ENCODE measurements around the gene TMEFF2.
"Not testable (repeated sequence)": the region's sequence is repeated elsewhere in the genome, so short reads cannot be mapped to it uniquely, and the experiment has no call there.

TMEFF2 gene

DNA sequence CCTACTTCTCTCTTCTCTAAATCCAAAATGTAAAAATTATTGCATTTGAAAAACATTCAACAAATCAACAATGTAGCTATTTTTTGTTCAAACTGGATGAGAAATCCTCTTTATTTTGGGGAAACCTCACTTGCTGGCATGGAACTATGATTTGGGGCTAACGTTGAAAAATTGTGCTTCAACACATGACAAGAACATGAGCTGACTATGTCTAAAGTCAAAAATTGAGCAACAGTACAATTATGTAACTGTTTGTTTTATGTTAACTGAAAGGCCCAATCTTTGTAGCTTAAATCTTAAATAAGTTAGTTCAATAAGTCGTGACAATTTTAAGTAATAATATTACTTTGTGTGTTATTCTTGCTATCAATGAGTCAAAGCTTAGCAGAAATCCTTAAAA lies 67.3 kb downstream of the TMEFF2 start:
- no peak for DNase-seq (ENCODE audit: low spot score)

- DNase-seq (ENCODE audit: low spot score), result no peak
These were observed 67.8 kb downstream of the TMEFF2 start for GRCh38 chr2:192126912-192127311.

GRCh38 chr2:192126426-192126825 lies 68.3 kb downstream of the TMEFF2 start:
- no peak for DNase-seq (ENCODE audit: low spot score)

- no peak for DNase-seq (ENCODE audit: low spot score)
These were observed 70.2 kb downstream of the TMEFF2 start for GRCh38 chr2:192124571-192124970.

GRCh38 chr2:192123847-192124246 lies 70.9 kb downstream of the TMEFF2 start:
- DNase-seq (ENCODE audit: low spot score), result no peak

DNA sequence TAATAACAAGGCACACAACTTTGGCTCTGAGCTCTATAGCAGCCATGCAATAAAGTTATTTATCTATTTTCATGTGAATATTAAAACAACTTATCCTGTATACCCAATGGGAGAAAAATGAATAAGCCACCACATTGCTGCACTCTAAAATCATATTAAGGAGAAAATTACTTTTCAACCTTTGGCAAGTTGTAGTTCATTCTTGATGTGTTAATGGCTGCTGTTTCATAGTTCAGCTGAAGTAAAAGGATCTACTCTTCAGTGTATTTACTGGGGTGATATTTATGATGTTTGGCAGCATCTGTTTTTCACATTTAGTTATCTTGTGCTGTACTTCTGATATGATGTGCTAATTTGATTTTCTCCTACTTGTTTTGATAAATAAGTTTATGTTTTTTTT lies 71.8 kb downstream of the TMEFF2 start:
- DNase-seq (ENCODE audit: low spot score), result no peak

GRCh38 chr2:192122141-192122540 lies 72.6 kb downstream of the TMEFF2 start:
- DNase-seq (ENCODE audit: low spot score), result no peak

- no peak for DNase-seq (ENCODE audit: low spot score)
These were observed 75.2 kb downstream of the TMEFF2 start for GRCh38 chr2:192119536-192119935.

DNA sequence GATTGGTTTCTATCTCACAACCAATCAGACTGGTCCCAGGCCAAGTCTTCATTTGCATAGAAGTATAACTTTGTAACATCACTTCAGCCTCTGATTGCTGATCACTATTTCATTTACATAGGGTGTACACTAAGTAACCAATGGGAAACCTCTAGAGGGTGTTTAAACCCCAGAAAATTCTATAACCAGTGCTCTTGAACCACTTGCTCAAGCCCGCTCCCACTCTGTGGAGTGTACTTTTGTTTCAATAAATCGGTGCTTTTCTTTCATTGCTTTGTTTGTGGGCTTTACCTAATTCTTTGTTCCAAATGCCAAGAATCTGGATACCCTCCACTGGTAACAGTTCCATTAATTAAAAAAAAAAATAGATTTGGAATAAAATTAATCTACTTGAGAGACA lies 77.0 kb downstream of the TMEFF2 start:
- DNase-seq (ENCODE audit: low spot score), result no peak

DNA sequence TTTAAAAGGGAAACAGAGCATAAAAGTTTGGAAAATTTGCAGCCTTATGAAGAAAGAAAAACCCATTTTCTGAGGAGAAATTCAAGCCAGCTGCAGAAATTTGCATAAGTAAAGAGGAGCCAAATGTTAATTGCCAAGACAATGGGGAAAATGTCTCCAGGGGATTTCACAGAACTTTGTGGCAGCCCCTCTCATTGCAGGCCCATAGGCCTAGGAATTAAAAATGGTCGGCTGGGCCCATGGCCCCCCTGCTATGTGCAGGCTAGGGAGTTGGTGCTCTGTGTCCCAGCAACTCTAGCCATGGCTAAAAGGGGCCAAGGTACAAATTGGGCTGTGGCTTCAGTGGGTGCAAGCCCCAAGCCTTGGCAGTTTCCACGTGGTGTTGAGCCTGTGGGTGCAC lies 83.2 kb downstream of the TMEFF2 start:
- DNase-seq (ENCODE audit: low spot score), result not testable (repeated sequence)

DNA sequence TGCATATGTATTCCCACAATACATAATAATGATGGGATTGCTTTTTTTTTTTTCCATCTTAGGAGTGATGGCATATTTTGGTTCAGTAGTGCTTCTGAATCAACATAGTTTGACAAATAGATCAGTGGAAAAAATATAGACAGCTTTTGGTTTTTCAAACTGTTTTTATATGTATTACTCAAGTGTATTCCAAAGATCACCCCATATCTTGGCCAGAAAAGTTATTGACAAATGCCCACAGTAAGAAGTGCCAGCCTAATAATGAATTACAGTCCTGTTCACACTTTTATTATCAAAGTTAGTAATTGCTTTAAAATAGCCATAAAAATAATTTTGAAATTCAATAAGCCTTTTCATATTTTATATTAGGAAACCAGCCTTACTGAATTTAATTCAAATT lies 95.0 kb downstream of the TMEFF2 start:
- DNase-seq (ENCODE audit: low spot score), result no peak

GRCh38 chr2:192098814-192099491 lies 95.8 kb downstream of the TMEFF2 start:
- no peak for DNase-seq (ENCODE audit: low spot score)

GRCh38 chr2:192091476-192091875 lies 103.3 kb downstream of the TMEFF2 start:
- DNase-seq (ENCODE audit: low spot score), result no peak

- no peak for DNase-seq (ENCODE audit: low spot score)
These were observed 103.8 kb downstream of the TMEFF2 start for GRCh38 chr2:192090911-192091310.

- DNase-seq (ENCODE audit: low spot score), result no peak
These were observed 107.3 kb downstream of the TMEFF2 start for GRCh38 chr2:192087398-192087958.

GRCh38 chr2:192082121-192082520 lies 112.6 kb downstream of the TMEFF2 start:
- DNase-seq (ENCODE audit: low spot score), result no peak

DNA sequence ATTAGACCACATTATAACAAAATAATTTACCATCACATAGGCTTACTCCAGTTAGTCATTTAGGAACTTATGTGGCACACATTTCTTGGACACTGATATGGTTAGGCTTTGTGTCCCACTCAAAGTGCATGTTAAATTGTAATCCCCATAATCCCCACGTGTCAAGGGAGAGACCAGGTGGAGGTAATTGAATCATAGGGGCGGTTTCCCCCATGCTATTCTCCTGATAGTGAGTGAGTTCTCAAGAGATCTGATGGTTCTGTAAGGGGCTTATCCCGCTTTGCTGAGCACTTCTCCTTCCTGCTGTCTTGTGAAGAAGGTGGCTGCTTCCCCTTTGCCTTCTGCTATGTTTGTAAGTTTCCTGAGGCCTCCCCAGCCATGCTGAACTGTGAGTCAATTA lies 114.6 kb downstream of the TMEFF2 start:
- DNase-seq (ENCODE audit: low spot score), result not testable (repeated sequence)

- DNase-seq (ENCODE audit: low spot score), result no peak
These were observed 120.9 kb downstream of the TMEFF2 start for GRCh38 chr2:192073878-192074277.

DNA sequence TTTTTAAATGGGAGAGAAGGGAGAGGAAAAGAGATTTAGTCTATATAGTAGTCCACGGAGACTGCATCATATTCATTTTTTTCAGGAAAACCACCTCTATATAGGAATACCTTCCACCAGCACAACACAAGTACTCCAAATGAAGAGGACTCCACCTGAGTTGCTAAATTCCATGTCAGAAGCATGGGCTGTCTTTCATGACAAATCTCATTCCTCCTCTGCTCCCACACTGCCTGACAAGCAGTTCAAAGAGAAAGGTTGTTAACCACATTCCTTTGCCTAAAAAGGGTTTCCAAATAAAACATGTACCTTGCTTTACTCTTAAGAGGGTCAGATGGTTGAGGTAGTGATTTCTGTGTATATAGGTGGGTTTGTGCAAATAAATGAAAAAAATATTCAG lies 122.0 kb downstream of the TMEFF2 start:
- no peak for DNase-seq (ENCODE audit: low spot score)

- DNase-seq (ENCODE audit: low spot score), result no peak
These were observed 122.5 kb downstream of the TMEFF2 start for GRCh38 chr2:192072261-192072660.

- no peak for DNase-seq (ENCODE audit: low spot score)
These were observed 124.6 kb downstream of the TMEFF2 start for GRCh38 chr2:192070099-192070498.

DNA sequence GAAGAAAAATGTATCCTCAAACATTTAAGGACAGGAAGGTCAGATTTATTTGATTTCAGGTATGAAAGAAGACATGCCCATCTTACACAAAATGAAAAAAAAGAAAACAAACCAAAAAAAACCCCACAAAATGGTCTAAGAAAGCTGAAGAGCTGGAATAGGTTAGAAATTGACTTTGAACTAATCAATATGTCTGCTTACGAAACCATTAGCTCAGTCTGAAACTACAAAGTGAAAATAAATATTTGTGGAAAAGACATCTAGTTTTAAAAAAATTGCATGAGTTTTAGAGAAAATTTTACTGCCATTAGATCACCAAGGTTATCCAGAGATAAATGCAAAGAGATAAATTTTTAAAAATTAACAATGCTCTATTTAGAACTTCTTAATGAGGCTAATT lies 125.3 kb downstream of the TMEFF2 start:
- no peak for DNase-seq (ENCODE audit: low spot score)

DNA sequence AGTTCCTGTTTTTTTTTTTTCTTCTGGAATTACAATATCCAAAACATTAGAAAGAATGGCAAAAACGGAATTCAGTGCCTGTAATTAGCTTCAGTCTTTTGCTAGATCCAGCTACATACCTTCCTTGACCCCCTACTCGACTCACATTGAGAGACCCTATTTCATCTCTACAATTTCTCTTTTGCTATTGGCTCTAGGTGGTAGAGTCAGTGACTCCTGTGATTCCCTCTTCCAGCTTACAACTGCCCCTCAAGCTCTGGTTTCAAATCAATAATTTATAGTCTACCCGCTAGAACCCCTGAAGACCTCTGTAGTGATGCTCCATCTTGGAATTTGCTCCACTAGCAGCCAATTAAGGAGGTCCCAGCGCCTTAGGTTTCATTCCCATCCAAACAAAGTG lies 125.8 kb downstream of the TMEFF2 start:
- DNase-seq (ENCODE audit: low spot score), result no peak

DNA sequence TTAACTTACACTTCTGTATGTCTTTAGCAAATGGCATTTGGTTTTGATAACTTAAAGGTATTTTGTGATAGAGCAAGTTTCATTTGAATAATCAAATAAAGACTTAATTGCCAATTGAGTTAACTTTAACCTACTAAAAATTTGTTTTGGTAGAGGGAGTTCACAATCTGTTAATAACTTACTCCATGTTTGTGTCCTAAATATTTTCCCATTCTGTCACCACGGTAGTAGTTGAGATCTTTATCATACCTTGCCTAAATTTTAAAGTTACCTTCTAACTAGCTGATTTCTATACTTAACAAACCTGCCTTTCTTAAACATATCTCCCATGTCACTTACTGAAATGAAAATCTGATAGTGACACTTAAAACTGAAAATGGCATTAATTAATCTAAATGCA lies 127.1 kb downstream of the TMEFF2 start:
- DNase-seq (ENCODE audit: low spot score), result no peak

All from hematopoietic multipotent progenitor cell treated with erythropoietin and hydrocortisone succinate and interleukin-3 and kit ligand, for 17 days (in vitro differentiated cells).